DMS 273 (cell line): Measurements from ENCODE around the gene ZYG11A.
"Not testable (repeated sequence)": the region's sequence is repeated elsewhere in the genome, so short reads cannot be mapped to it uniquely, and the experiment has no call there.

Source experiments
- DNase-seq: peaks from one replicate; lab custom pipeline; 2025; ENCODE audit not compliant: unreplicated experiment; lab: John Stamatoyannopoulos, UW

The ZYG11A gene

GRCh38 chr1:52842643-52843310, at the start of gene ZYG11A:
Gene ZYG11A (plus strand): TSS chr1:52842760. CDS start chr1:52842884, 124 bp downstream.
- DNase-seq: peak; percentile 98

- not testable (repeated sequence) for DNase-seq
Measured at GRCh38 chr1:52793717-52794116, 48.8 kb upstream of the ZYG11A start.

- DNase-seq: no peak
Measured at GRCh38 chr1:52795464-52795863, 47.1 kb upstream of the ZYG11A start.

GRCh38 chr1:52798331-52798730, 44.2 kb upstream of the ZYG11A start:
- no peak for DNase-seq

- DNase-seq: no peak
Measured at GRCh38 chr1:52801011-52801410, 41.5 kb upstream of the ZYG11A start.

GRCh38 chr1:52804083-52804482, 38.5 kb upstream of the ZYG11A start:
- DNase-seq: not testable (repeated sequence)

- DNase-seq: no peak
Measured at GRCh38 chr1:52814465-52814864, 28.1 kb upstream of the ZYG11A start.

GRCh38 chr1:52820830-52821229, 21.7 kb upstream of the ZYG11A start:
- DNase-seq: not testable (repeated sequence)

GRCh38 chr1:52825868-52826267, 16.7 kb upstream of the ZYG11A start:
- peak; percentile 41 for DNase-seq

GRCh38 chr1:52834798-52835197, 7.8 kb upstream of the ZYG11A start:
- no peak for DNase-seq

- DNase-seq: no peak
Measured at GRCh38 chr1:52836035-52836434, 6.5 kb upstream of the ZYG11A start.

- not testable (repeated sequence) for DNase-seq
Measured at GRCh38 chr1:52839175-52839574, 3.4 kb upstream of the ZYG11A start.

GRCh38 chr1:52845119-52845518, 2.6 kb downstream of the ZYG11A start:
- not testable (repeated sequence) for DNase-seq

GRCh38 chr1:52848423-52848822, 5.9 kb downstream of the ZYG11A start:
- DNase-seq: no peak

- DNase-seq: no peak
Measured at GRCh38 chr1:52850951-52851350, 8.4 kb downstream of the ZYG11A start.

GRCh38 chr1:52852854-52853253, 10.3 kb downstream of the ZYG11A start:
- no peak for DNase-seq

GRCh38 chr1:52855584-52855983, 13.0 kb downstream of the ZYG11A start:
- DNase-seq: no peak

GRCh38 chr1:52856026-52856425, 13.5 kb downstream of the ZYG11A start:
- DNase-seq: no peak

GRCh38 chr1:52857443-52857842, 14.9 kb downstream of the ZYG11A start:
- no peak for DNase-seq

- DNase-seq: no peak
Measured at GRCh38 chr1:52862666-52863458, 20.3 kb downstream of the ZYG11A start.

- DNase-seq: no peak
Measured at GRCh38 chr1:52867087-52867863, 24.7 kb downstream of the ZYG11A start.

- not testable (repeated sequence) for DNase-seq
Measured at GRCh38 chr1:52869727-52870126, 27.2 kb downstream of the ZYG11A start.
